ENCODE results near the gene MUC12. TPM values are rescaled to one million over a fixed set of nuclear protein-coding genes. Genes with fewer than 3 reads are reported as not detected.

The MUC12 gene
- total and polyA plus RNA-seq, 4 donors, result 0.16 TPM; not detected in 3

DNA sequence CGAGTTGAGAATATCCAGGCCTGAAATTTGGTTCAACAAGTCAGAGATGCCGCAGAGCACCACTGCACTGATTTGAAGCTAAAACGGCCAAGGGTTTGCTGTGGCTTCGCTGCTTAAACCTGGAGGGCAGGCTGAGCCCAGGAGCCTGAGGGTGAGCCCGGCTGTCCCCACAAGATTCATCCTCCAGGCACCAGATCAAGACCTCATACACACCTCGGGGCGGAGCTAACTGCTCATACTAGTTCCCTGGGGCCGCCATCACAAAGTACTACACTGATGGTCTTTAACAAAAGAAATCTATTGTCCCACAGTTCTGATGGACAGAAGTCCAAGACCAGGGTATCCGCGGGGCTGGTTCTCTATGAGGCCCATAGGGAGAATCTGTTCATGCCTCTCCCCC, 99.0 kb downstream of the MUC12 start:
- no peak for DNase-seq (ENCODE audit: low spot score)
- WGBS, result 92% methylated on average over 10 of the region's 10 CpGs
- Histone ChIP-seq H3K4me3 (ENCODE audit: low read depth in 1 of 3, low read length in 3 of 3) (no peak overlapping the region), H3K36me3 (ENCODE audit: control insufficient read depth in 4 of 4, insufficient read depth in 3 of 4, low read depth in 1 of 4, low read length in 3 of 4) (no peaks in the 10 kb centered on the region), H3K4me1 (ENCODE audit: control insufficient read depth in 4 of 4, insufficient read depth in 4 of 4, low read length in 3 of 4) (no peaks in the 10 kb centered on the region), H3K27me3 (ENCODE audit: control insufficient read depth in 4 of 4, insufficient read depth in 4 of 4, low read length in 3 of 4) (no peaks in the 10 kb centered on the region), H3K9ac (ENCODE audit: low read depth in 1 of 2, low read length in 2 of 2) (no peak overlapping the region), H3K27ac (ENCODE audit: low read depth in 1 of 2, low read length in 2 of 2) (no peak overlapping the region), H3K9me3 (ENCODE audit: control insufficient read depth in 4 of 4, low read length in 3 of 4) (no peaks in the 10 kb centered on the region)
- TF ChIP-seq FOXA2 (IDR thresholded peaks at IDR 0.05), result no peak
- TF ChIP-seq, protein P1, sequence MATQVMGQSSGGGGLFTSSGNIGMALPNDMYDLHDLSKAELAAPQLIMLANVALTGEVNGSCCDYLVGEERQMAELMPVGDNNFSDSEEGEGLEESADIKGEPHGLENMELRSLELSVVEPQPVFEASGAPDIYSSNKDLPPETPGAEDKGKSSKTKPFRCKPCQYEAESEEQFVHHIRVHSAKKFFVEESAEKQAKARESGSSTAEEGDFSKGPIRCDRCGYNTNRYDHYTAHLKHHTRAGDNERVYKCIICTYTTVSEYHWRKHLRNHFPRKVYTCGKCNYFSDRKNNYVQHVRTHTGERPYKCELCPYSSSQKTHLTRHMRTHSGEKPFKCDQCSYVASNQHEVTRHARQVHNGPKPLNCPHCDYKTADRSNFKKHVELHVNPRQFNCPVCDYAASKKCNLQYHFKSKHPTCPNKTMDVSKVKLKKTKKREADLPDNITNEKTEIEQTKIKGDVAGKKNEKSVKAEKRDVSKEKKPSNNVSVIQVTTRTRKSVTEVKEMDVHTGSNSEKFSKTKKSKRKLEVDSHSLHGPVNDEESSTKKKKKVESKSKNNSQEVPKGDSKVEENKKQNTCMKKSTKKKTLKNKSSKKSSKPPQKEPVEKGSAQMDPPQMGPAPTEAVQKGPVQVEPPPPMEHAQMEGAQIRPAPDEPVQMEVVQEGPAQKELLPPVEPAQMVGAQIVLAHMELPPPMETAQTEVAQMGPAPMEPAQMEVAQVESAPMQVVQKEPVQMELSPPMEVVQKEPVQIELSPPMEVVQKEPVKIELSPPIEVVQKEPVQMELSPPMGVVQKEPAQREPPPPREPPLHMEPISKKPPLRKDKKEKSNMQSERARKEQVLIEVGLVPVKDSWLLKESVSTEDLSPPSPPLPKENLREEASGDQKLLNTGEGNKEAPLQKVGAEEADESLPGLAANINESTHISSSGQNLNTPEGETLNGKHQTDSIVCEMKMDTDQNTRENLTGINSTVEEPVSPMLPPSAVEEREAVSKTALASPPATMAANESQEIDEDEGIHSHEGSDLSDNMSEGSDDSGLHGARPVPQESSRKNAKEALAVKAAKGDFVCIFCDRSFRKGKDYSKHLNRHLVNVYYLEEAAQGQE (IDR thresholded peaks at IDR 0.05), result no peak
- no peak for TF ChIP-seq HNF4A (conservative IDR thresholded peaks at IDR 0.05)
- no peak for TF ChIP-seq EGR1 (IDR thresholded peaks at IDR 0.05; ENCODE audit: low read depth in 2 of 2)
- TF ChIP-seq, protein P2, sequence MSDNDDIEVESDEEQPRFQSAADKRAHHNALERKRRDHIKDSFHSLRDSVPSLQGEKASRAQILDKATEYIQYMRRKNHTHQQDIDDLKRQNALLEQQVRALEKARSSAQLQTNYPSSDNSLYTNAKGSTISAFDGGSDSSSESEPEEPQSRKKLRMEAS (IDR thresholded peaks at IDR 0.05), result no peak
- TF ChIP-seq HNF4G (IDR thresholded peaks at IDR 0.05), result no peak
- TF ChIP-seq TAF1 (conservative IDR thresholded peaks at IDR 0.05), result no peak
- TF ChIP-seq, protein P3, sequence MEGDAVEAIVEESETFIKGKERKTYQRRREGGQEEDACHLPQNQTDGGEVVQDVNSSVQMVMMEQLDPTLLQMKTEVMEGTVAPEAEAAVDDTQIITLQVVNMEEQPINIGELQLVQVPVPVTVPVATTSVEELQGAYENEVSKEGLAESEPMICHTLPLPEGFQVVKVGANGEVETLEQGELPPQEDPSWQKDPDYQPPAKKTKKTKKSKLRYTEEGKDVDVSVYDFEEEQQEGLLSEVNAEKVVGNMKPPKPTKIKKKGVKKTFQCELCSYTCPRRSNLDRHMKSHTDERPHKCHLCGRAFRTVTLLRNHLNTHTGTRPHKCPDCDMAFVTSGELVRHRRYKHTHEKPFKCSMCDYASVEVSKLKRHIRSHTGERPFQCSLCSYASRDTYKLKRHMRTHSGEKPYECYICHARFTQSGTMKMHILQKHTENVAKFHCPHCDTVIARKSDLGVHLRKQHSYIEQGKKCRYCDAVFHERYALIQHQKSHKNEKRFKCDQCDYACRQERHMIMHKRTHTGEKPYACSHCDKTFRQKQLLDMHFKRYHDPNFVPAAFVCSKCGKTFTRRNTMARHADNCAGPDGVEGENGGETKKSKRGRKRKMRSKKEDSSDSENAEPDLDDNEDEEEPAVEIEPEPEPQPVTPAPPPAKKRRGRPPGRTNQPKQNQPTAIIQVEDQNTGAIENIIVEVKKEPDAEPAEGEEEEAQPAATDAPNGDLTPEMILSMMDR (IDR thresholded peaks at IDR 0.05; ENCODE audit: low read depth, low read length, missing input control), result no peak

Small RNA genes lying within 50 kb of the gene (small RNA-seq; reads per million reads assigned to genes)
- not detected for gene RPS29P15

Other genes starting within 250 kb of the MUC12 start
- 1 to 10 TPM; 1.3 to 1.5 TPM for gene EPO, start 249.1 kb upstream of the MUC12 start, total RNA-seq
- gene EPO, start 249.1 kb upstream of the MUC12 start, polyA plus RNA-seq, result 10 to 100 TPM in 1 of 2 donors, 1 to 10 TPM in 1; 5.3 to 22.9 TPM
- under 1 TPM in 1 of 2 donors, not detected in 1; under 0.01 TPM for gene ZAN, start 236.0 kb upstream of the MUC12 start, total RNA-seq
- under 1 TPM in 1 of 2 donors, not detected in 1; 0.08 TPM for gene ZAN, start 236.0 kb upstream of the MUC12 start, polyA plus RNA-seq
- gene EPHB4, start 142.0 kb upstream of the MUC12 start, total RNA-seq, result 10 to 100 TPM; 48.6 to 53.0 TPM
- 10 to 100 TPM; 14.4 to 51.3 TPM for gene EPHB4, start 142.0 kb upstream of the MUC12 start, polyA plus RNA-seq
- 10 to 100 TPM; 10.5 to 17.2 TPM for gene SLC12A9, start 116.9 kb upstream of the MUC12 start, total RNA-seq
- gene SLC12A9, start 116.9 kb upstream of the MUC12 start, polyA plus RNA-seq, result 1 to 10 TPM; 1.8 to 8.4 TPM
- gene TRIP6, start 102.2 kb upstream of the MUC12 start, total RNA-seq, result 10 to 100 TPM; 14.6 to 18.6 TPM
- gene TRIP6, start 102.2 kb upstream of the MUC12 start, polyA plus RNA-seq, result 10 to 100 TPM; 17.7 to 30.7 TPM
- 10 to 100 TPM; 28.6 to 45.0 TPM for gene SRRT, start 94.5 kb upstream of the MUC12 start, total RNA-seq
- gene SRRT, start 94.5 kb upstream of the MUC12 start, polyA plus RNA-seq, result 10 to 100 TPM; 27.2 to 32.1 TPM
- 1 to 10 TPM; 3.1 to 4.9 TPM for gene UFSP1, start 79.8 kb upstream of the MUC12 start, total RNA-seq
- gene UFSP1, start 79.8 kb upstream of the MUC12 start, polyA plus RNA-seq, result 1 to 10 TPM; 2.3 to 3.4 TPM
- 10 to 100 TPM in 1 of 2 donors, under 1 TPM in 1; 0.25 to 17.6 TPM for gene ACHE, start 73.7 kb upstream of the MUC12 start, total RNA-seq
- under 1 TPM; 0.15 to 0.17 TPM for gene ACHE, start 73.7 kb upstream of the MUC12 start, polyA plus RNA-seq
- under 1 TPM; 0.25 to 0.79 TPM for gene MUC3A, start 20.0 kb upstream of the MUC12 start, total RNA-seq
- 1 to 10 TPM in 1 of 2 donors, under 1 TPM in 1; 0.95 to 2.9 TPM for gene MUC3A, start 20.0 kb upstream of the MUC12 start, polyA plus RNA-seq
- not detected for gene MUC17, start 50.5 kb downstream of the MUC12 start, total RNA-seq
- gene MUC17, start 50.5 kb downstream of the MUC12 start, polyA plus RNA-seq, result not detected
- 10 to 100 TPM in 1 of 2 donors, 1 to 10 TPM in 1; 9.2 to 15.6 TPM for gene TRIM56, start 115.9 kb downstream of the MUC12 start, total RNA-seq
- 1 to 10 TPM; 4.8 to 6.1 TPM for gene TRIM56, start 115.9 kb downstream of the MUC12 start, polyA plus RNA-seq
- 10 to 100 TPM in 1 of 2 donors, under 1 TPM in 1; 0.93 to 10.2 TPM for gene SERPINE1, start 157.5 kb downstream of the MUC12 start, total RNA-seq
- gene SERPINE1, start 157.5 kb downstream of the MUC12 start, polyA plus RNA-seq, result 10 to 100 TPM in 1 of 2 donors, 1 to 10 TPM in 1; 5.8 to 18.6 TPM
- 10 to 100 TPM; 20.9 to 23.1 TPM for gene AP1S1, start 184.9 kb downstream of the MUC12 start, total RNA-seq
- gene AP1S1, start 184.9 kb downstream of the MUC12 start, polyA plus RNA-seq, result 10 to 100 TPM; 13.8 to 25.7 TPM
- gene VGF, start 196.0 kb downstream of the MUC12 start, total RNA-seq, result not detected
- not detected for gene VGF, start 196.0 kb downstream of the MUC12 start, polyA plus RNA-seq
- not detected for gene NAT16, start 210.7 kb downstream of the MUC12 start, total RNA-seq
- not detected for gene NAT16, start 210.7 kb downstream of the MUC12 start, polyA plus RNA-seq
- 1 to 10 TPM; 1.8 to 4.2 TPM for gene MOGAT3, start 231.5 kb downstream of the MUC12 start, total RNA-seq
- gene MOGAT3, start 231.5 kb downstream of the MUC12 start, polyA plus RNA-seq, result 1 to 10 TPM; 3.3 to 7.9 TPM
- gene PLOD3, start 248.0 kb downstream of the MUC12 start, total RNA-seq, result 10 to 100 TPM; 19.4 to 32.1 TPM
- 10 to 100 TPM; 23.2 to 42.9 TPM for gene PLOD3, start 248.0 kb downstream of the MUC12 start, polyA plus RNA-seq
- gene ZNHIT1, start 248.6 kb downstream of the MUC12 start, total RNA-seq, result 10 to 100 TPM; 52.7 to 74.9 TPM
- 100 to 1,000 TPM; 110 to 149 TPM for gene ZNHIT1, start 248.6 kb downstream of the MUC12 start, polyA plus RNA-seq

Measured in liver (tissue), 10 donors.